ENCODE data around the gene TBX21. TPM values are rescaled to one million over a fixed set of nuclear protein-coding genes. Genes with fewer than 3 reads are reported as not detected.
A peak's percentile ranks its signal among the peaks of the same experiment; 100 is the strongest.

TBX21 gene
- total and polyA plus RNA-seq, 2 of the 4 experiments (the other 2 are of a cell fraction) = not detected

- Histone ChIP-seq H3K56ac (ENCODE audit: extremely low read depth, insufficient read depth, low read length) (no peak overlapping the region), H3K36me3 (ENCODE audit: control insufficient read depth, insufficient read depth, low read length) (no peaks in the 10 kb centered on the region), H4K8ac (ENCODE audit: low read depth in 2 of 2, low read length in 2 of 2) (no peak overlapping the region), H3K79me1 (ENCODE audit: low read depth in 1 of 2, low read length in 2 of 2) (no peaks in the 10 kb centered on the region), H4K20me1 (ENCODE audit: insufficient read depth, low read length) (peaks cover 47% of the 10 kb centered on the region), H3K4me1 (ENCODE audit: control insufficient read depth, insufficient read depth, low read length) (peaks cover 27% of the 10 kb centered on the region), H2BK15ac (ENCODE audit: low read depth, low read length) (no peak overlapping the region), H3K27ac (ENCODE audit: insufficient read depth, low read length) (no peak overlapping the region), H3K27me3 (ENCODE audit: control insufficient read depth, insufficient read depth, low read length) (peaks cover 87% of the 10 kb centered on the region), H2AK9ac (replicated peaks; ENCODE audit: low read depth, low read length, poor library complexity) (no peak overlapping the region), H3K4ac (ENCODE audit: low read depth, low read length) (no peak overlapping the region; the same call in 1 of the 2 replicates), H2BK5ac (ENCODE audit: low read depth, low read length, poor library complexity, severe bottlenecking) (no peak overlapping the region), H3K18ac (ENCODE audit: low read depth, low read length) (no peak overlapping the region), H3K9me3 (ENCODE audit: control insufficient read depth, insufficient read depth, low read length) (no peaks in the 10 kb centered on the region), H4K91ac (ENCODE audit: insufficient read depth, low read depth, low read length) (no peak overlapping the region), H3K4me2 (ENCODE audit: low read depth, low read length) (peak overlapping the region; percentile 11; the same call in 1 of the 2 replicates), H3K23ac (ENCODE audit: low read depth, low read length) (0 out of 2 replicates have a peak overlapping the region, but pooled peaks have one; percentile 1), H3K14ac (replicated peaks; ENCODE audit: low read depth, low read length) (no peak overlapping the region), H3K9me1 (ENCODE audit: insufficient read depth, low read length) (peaks cover 5% of the 10 kb centered on the region; the same call in 1 of the 2 replicates), H2BK120ac (ENCODE audit: low read depth, low read length) (no peak overlapping the region), H3K9ac (ENCODE audit: low read depth, low read length) (no peak overlapping the region), H4K5ac (ENCODE audit: low read depth, low read length) (no peak overlapping the region), H2AK5ac (ENCODE audit: low read depth, low read length) (peak overlapping the region; percentile 81; the same call in 1 of the 2 replicates), H2AFZ (replicated peaks; ENCODE audit: low read length, poor library complexity) (peak overlapping the region; percentile 52), H2BK20ac (ENCODE audit: low read depth, low read length) (no peak overlapping the region), H3K4me3 (ENCODE audit: insufficient read depth, low read depth, low read length) (no peak overlapping the region)
- CTCF ChIA-PET = no interaction called here
- in situ Hi-C loops (cut with MboI; ENCODE audit: low sequenced_read_pairs) = no loop called here
- POLR2A ChIA-PET (ENCODE audit: unreplicated experiment) = no interaction called here
- no peak for DNase-seq
- 12% methylated on average over 3 of the region's 36 CpGs; no CpG with 5 or more reads in 1 of the 2 experiments for WGBS, 2 experiments (ENCODE audit: extremely low coverage in 2 of 2, insufficient read length in 1 of 2)
- no TSS peak for BruUV-seq (replicated peaks)
- intact Hi-C loops (cut with micrococcal nuclease) = loop anchor here (10.0 kb wide), 1 partner anchor 54 kb away; no protein-coding TSS in a partner anchor
- ATAC-seq (ENCODE audit: low read depth) = peak; percentile 7; the same call in 1 of the 2 replicates
- dilution Hi-C loops (cut with HindIII; ENCODE audit: low sequenced_read_pairs, unreplicated experiment) = no loop called here
- no peak for TF ChIP-seq SMC3 (IDR thresholded peaks at IDR 0.05; ENCODE audit: low read depth, low read length)
- no peak for TF ChIP-seq CEBPB (IDR thresholded peaks at IDR 0.05; ENCODE audit: low read depth, low read length)
- TF ChIP-seq MAZ (IDR thresholded peaks at IDR 0.05; ENCODE audit: borderline replicate concordance, low read depth, low read length) = peak; percentile 20; the same call in 1 of the 2 replicates
- peak; percentile 34; the same call in 1 of the 2 replicates for TF ChIP-seq USF2 (IDR thresholded peaks at IDR 0.05; ENCODE audit: low read depth, low read length)
- no peak for TF ChIP-seq POLR2A (IDR thresholded peaks at IDR 0.05; ENCODE audit: low read depth, low read length)
- TF ChIP-seq BHLHE40 (IDR thresholded peaks at IDR 0.05; ENCODE audit: low read depth, low read length) = peak; percentile 34; the same call in 1 of the 2 replicates
- no peak for TF ChIP-seq RFX5 (IDR thresholded peaks at IDR 0.05; ENCODE audit: low read depth, low read length)
- no peak for TF ChIP-seq CTCF (conservative IDR thresholded peaks at IDR 0.05; ENCODE audit: low read depth, low read length)
- TF ChIP-seq MXI1 (IDR thresholded peaks at IDR 0.05; ENCODE audit: borderline replicate concordance, low read depth, low read length) = no peak
- no peak for TF ChIP-seq CHD1 (IDR thresholded peaks at IDR 0.05; ENCODE audit: low read depth, low read length)
- no peak for TF ChIP-seq RAD21 (IDR thresholded peaks at IDR 0.05; ENCODE audit: low read length)
- TF ChIP-seq FOS (IDR thresholded peaks at IDR 0.05; ENCODE audit: low read depth, low read length) = no peak
- TF ChIP-seq NFE2L2 (IDR thresholded peaks at IDR 0.05; ENCODE audit: low read depth, low read length) = no peak
- no peak for TF ChIP-seq RCOR1 (IDR thresholded peaks at IDR 0.05; ENCODE audit: insufficient replicate concordance, low read length)
Observed at GRCh38 chr17:47720754-47721533, 12.1 kb upstream of the TBX21 start.

All from IMR-90 (cell line).